Muscle of back (tissue), 11 donors: ENCODE measurements around the gene ZNF574. TPM values are rescaled to one million over a fixed set of nuclear protein-coding genes. Genes with fewer than 3 reads are reported as not detected.
A peak's percentile ranks its signal among the peaks of the same experiment; 100 is the strongest.
"Not testable (repeated sequence)": the region's sequence is repeated elsewhere in the genome, so short reads cannot be mapped to it uniquely, and the experiment has no call there.

ENCODE experiments used
- DNase-seq, 3 donors: peaks; one replicate each; pipeline versions ENCODE4 v3.0.0 to v3.0.0-alpha.2; 2013
- polyA plus RNA-seq, 10 donors: library from polyadenylated mRNA; unstranded; fragments of 120-200 nt; gene quantifications; one replicate each; pipeline ENCODE4 v1.2.1, GENCODE V29; 2013; ENCODE audit not compliant: insufficient read length in 10 of 10

ZNF574 gene
- polyA plus RNA-seq, 10 donors: 7.5 to 14.1 (median 9.5) TPM

DNA sequence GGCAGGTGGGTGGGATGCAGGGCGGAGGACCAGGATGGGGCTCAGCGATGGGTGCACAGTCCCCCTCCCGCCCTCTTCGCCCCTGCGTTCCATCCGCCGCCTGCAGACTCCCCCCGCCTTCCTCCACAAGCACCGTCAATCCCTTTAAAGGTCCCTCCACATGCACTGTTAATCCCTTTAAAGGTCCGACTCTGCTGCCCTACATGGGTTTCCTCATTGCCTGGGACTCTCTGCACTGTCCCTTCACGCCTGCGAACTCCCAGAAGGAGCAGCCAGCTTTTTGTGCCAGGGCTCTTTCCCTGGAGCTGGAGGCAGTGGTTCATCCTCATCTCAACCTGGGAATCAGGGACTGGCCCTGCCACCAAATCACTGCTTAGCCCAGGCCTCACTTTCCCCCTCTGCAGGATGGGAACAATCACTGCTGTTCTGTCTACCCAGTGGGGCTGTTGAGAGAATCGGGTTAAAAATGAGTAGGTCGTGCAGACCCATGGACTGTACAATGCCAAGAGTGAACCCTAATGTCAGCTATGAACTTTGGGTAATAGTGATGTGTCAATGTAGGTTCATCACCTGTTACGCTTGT is 20.4 kb downstream of the ZNF574 start:
- no peak for DNase-seq

DNA sequence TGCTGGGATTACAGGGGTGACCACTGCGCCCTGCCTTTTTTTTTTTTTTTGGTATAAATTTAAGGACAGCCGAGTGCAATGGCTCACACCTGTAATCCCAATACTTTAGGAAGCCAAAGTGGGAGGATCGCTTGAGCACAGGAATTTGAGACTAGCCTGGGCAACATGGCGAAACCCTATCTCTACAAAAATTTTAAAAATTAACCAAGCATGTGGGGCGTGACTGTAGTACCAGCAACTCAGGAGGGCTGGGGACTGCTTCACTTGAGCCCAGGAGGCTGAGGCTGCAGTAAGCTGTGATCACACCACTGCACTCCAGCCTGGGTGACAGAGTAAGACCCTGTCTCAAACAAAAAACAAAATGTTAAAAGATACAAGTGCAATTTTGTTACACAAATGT is 21.5 kb downstream of the ZNF574 start:
- no peak for DNase-seq

DNA sequence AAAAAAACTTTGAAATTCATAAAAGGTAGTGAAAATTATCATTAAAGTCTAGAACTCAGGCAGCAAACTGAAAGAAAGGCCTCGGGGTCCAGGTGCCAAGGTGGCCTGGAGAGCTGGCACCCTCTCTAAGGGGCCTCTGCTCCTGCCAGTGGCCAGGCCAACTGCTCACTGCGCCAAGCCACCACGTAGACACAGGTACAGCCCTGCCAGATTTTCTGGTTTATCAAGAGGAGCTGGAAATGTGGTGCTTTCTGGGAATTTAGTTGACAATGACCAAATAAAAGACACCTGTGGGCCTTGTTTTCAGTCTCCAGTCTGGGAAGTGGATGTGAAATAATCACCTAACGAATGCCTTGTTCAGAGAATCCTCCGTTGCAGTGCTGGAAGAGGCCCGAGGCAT is 22.8 kb downstream of the ZNF574 start:
- DNase-seq: no peak

DNA sequence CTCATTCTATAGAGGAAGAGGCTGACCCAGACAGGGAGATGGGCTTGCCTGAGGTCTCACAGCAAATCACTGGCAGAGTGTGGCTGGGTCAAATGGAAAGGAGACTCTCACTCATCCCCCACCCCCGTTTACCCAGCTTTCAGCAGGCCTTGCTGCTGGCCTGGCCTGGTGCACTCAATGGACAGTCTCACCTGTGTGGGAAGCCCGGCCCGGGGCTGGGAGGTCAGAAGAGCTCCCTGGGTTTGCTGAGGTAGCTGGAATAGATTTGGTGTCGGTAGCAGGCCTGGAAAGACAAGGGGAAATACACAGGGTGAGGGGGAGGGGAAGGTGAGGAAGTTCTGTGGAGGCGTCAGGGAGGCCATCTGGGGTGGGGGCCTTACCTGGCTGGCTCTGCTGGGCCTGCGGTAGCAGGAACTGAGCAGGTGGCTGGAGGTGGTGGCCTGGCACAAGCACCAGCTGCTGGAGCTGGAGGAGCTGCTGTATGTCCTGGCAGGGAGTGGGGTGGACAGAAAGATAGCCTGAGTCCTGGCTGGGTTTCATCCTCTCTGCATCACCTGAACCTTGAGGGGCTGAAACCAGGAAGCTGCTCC is 23.5 kb downstream of the ZNF574 start:
- no peak for DNase-seq

DNA sequence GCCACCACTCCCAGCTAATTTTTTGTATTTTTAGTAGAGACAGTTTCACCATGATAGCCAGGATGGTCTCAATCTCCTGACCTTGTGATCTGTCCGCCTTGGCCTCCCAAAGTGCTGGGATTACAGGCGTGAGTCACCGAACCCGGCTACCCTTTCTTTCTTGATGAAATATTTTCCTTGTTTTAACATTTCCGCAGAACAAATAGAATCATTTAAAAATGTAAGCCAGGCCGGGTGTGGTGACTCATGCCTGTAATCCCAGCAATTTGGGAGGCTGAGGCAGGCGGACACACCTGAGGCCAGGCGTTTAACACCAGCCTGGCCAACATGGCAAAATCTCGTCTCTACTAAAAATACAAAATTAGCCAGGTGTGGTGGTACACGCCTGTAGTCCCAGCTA is 24.3 kb downstream of the ZNF574 start:
- not testable (repeated sequence) for DNase-seq

DNA sequence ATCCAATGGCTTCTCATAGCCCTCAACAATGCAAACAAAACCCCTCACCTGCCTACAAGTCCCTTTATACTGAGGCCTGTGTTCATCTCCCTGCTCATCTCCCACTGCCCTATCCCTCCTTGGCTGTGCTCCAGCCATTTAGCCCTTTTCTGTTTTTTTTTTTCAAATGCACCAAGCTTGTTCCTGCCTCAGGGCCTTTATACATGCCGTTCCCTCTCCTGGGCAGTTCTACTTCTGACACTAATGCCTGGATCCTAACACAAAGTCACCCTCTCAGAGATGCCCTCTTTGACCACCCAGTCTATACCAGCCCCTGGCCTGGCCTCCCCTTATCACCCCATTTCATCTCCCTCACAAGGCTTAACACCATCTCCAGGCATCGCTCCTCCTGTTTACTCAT is 26.9 kb downstream of the ZNF574 start:
- DNase-seq: no peak

DNA sequence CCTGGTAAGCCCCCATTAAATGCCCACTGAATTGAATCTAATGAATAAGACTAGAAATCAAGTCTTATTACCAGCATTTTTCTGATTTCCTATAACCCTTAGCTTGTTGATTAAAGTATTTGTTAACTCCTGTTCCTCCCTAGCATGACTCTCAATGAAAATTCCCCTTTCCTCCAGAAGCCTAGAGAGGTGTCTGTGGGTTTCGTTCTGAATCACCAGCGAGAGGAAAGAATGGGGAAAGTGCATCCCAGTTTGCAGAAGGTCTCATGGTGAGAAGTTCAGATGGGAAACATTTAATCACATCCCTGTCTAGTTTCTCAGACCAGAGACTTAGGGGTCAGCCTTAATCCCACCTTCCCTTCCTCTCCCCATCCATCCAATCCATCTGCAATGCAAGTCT is 29.4 kb downstream of the ZNF574 start:
- DNase-seq: no peak

DNA sequence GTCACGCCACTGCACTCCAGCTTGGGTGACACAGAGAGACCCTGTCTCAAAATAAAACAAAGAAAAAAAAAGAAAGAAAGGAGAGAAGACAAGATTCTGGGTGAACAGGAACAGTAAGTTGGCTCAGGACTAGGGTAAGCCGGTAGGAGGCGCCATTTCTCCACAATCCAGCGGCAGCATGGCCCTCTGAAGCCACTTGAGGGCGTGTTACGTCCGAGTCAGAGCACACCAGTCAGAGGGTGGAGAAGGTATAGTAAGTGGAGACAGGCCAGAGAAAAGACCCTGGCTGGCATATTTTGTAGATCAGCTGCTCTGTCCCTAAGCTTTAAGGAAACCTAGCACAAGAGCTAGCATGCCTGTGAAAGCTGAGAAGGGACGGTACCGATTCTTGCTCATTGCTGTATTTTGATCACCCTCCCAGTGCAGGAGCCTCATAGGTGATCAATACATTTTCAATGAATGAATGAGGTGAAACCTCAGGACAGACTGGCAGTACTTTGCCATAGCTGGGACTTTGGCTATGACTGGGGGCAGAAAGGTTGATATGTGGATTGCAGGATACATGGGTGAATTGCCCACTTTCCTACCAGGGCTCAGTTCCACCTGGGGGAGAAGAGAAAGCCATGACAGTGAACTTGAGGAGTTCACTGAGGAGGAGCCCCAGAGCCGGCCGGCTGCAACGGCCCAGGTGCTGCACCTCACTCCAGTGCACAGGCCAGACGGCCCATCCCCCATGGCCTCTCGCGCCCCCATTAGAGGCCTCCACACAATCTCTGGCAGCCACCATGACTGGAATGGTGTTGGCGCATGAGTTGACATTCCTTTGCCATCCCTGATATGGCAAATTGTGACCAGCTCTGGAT is 32.8 kb downstream of the ZNF574 start:
- peak; percentile 77 to 80 (median 79) for DNase-seq

DNA sequence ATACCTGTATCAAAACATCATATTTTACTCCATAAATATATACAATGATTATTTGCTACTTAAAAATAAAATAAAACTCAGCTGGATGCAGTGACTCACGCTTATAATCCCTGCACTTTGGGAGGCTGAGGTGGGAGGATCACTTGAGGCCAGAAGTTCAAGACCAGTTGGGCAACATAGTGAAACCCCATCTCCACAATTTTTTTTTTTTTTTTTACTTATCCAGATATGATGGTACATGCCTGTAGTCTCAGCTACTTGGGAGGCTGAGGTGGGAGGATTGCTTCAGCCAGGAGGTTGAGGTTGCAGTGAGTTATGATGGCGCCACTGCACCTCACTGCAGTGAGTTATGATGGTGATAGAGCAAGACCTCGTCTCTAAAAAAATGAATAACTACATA is 33.9 kb downstream of the ZNF574 start:
- no peak for DNase-seq

DNA sequence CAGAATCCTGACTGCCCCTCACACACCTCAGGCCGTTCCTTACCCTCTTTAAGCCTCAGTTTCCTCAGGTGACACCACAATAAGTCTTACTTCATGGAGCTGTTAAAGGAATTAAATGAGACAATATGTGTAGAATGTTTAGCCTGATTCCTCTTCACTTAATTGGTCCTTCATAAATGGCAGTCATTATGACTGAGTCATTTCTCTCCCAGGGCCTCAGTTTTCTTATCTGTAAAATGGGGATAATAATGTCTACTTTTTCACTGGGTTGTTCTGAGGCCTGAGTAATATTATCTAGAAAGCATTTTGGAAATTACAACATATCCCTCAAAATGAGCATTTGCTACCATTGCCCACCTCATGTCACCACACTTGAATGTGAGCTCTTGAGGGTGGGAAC is 34.7 kb downstream of the ZNF574 start:
- DNase-seq: no peak

DNA sequence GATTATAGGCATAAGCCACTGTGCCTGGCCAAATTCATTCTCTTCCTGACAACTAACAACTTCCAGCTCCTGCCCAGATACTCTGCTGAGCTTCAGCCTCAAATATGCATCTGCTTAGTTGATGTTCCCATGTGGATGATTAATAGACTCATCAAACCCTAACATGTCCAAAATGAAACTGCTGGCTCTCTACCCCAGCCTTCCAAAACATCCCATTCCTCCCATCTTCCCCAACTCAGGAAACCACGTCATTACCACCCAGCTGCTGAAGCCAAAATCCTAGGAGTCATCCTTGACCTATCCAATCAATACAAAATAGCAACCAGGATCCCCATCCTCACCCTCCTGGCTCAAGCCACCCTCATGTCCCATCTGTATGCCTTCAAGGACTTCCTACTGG is 35.4 kb downstream of the ZNF574 start:
- peak in 1 of 3 donors; percentile 84 for DNase-seq

DNA sequence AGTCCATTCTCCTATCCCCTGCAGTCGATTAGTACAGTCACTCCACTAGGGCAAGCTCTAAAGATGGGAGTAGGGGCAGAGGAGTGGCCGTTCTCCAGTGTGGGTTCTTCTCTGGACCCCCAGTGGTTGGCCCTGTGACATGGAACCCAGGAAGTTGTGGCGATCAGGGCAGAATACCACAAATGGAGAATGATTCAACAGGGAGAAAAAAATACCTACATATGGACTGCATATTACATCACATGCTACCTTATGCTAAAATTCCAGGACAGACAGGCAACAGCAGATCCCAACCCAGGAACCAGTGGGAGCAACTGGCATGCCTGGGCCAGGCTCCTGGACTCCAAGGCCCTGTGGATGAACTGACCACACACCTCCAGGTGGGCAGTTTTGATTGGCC is 35.8 kb downstream of the ZNF574 start:
- peak in 1 of 3 donors; percentile 50 for DNase-seq

DNA sequence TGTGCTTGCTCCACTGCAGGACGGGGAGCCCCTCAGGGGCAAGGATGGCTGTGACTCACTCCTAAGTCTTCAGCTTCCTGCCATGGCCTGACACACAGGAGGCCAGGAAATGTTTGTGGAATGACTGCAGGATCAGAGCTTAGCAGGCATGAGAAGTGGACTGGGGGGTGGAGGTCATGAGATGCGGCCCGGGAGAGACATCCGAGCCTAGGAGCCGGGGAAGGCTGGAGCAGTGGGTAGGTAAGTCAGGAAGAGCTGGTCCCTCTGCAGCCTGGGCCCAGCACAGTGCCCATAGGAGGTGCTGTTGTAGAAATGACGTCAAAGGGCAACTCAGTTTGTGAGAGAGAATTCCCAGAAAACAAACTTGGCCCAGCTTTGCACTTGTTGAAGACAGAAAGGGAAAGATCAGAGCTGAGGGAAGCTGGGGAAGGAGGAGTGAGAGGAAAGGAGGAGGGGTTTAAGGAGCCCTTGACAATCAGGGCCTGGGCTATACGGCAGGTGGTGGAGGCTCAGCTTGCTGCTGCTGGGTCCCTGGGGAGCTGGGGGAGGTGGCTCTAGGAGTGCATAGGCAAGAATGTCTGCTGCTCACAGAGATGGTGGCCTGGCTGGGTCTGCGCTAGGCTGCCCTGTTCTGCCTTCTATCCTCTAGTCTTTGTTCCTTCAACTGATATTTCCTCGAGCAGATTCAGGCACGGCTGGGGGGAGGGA is 37.8 kb downstream of the ZNF574 start:
- peak in 1 of 3 donors; percentile 92 for DNase-seq

DNA sequence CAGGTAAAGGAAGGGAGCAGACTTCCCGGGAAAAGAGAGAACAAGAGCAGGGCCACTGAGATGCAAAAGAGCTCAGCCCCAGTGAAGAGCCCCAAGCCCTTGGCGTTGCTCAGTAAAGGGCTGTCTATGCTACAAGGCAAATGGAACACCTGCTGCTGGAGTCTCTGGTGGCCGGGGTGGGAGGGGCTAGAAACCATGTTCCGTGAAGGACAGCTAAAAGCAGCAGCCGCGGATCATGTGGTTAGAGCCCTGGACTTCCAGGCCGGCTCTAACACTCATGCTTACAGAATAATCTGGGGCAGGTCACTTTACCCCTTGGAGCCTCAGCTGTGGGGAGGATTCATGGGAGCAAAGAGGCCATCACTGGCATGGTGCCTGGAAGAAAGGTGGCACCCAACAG is 38.4 kb downstream of the ZNF574 start:
- no peak for DNase-seq

DNA sequence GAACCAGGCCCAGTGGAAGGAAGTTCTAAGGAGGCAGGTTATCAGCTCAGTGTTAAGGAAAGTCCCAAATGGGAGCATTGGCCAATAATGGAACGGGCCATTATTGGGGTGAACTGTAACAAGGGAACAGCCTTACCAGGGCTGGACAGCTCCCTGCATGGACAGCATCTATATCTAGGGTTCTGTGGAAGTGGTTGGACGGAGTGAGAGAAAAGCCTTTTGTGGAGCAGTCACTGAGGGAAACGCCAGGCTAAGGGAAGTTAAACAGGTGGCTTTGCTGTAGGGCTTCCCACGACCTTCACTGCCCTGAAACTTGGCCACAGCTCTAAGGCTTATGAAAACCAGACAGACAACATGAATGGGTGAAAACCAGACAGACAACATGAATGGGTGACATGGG is 39.3 kb downstream of the ZNF574 start:
- no peak for DNase-seq

DNA sequence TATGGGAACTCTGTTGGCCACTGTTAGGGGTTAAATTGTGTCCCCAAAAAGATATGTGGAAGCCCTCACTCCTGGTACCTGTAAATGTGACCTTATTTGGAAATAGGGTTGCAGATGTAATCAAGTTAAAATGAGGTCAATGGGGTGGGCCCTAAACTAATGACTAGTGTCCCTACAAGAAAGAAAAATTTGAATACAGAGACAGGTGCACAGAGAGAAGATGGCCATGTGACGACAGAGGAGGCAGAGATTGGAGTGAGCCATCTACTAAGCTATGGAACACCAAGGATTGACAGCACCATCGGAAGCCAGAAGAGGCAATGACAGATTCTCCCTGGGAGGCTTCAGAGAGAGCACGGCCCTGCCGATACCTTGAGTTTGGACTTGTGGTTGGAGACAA is 39.7 kb downstream of the ZNF574 start:
- no peak for DNase-seq

DNA sequence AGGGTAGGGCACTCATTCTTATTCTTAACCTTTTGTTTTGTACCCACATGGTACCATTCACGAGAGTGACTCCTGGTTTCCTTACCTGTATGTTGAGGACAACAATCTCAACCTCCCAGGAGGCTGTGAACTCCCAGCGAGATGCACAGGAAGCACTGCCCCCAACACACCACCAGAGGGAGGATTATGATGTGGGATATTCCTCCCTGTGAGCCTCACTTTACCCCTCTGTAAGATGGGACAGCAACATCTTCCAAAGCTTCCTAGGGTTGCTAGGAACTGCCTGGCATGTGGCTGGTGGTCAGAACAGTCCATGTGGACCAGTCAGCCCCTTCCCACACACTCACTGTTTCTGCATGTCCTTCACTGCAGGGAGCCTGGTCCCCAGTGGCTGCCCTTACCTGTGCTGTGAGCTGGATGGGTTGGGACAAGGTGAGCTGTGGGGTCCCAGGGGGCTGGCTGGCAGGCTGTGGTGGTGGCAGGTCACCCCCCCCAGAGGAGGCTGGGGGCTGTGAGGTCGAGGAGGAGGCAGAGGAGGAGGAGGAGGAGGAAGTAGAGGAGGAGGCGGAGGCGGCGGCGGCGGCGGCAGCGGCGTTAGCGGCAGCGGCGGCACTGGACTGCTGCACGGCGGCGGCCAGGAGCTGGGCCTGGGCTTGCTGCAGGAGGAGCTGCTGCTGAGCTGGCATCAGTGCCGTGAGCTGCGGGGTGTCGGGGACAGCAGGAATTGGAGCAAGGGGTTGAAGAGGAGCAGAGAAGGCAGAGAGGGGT is 40.5 kb downstream of the ZNF574 start:
- DNase-seq: no peak

DNA sequence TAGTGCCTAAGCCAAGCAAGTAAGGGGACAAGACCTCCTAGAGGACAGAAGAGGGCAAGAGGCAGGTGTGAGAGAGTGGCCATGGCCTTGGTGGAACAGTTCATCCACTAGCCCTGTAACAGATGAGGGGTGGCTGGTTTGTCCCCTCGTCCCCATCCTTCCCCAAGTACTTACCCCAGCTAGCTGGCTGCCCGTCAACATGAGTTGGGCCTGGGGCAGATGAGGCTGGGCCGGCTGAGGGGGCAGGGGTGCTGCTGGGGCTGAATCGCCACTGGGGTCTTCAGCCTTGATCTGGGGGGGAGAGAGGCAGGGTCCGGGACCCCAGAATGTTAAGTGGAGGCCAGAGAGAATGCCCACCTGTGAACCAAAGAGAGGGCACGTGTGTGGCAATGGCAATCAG is 41.1 kb downstream of the ZNF574 start:
- no peak for DNase-seq

DNA sequence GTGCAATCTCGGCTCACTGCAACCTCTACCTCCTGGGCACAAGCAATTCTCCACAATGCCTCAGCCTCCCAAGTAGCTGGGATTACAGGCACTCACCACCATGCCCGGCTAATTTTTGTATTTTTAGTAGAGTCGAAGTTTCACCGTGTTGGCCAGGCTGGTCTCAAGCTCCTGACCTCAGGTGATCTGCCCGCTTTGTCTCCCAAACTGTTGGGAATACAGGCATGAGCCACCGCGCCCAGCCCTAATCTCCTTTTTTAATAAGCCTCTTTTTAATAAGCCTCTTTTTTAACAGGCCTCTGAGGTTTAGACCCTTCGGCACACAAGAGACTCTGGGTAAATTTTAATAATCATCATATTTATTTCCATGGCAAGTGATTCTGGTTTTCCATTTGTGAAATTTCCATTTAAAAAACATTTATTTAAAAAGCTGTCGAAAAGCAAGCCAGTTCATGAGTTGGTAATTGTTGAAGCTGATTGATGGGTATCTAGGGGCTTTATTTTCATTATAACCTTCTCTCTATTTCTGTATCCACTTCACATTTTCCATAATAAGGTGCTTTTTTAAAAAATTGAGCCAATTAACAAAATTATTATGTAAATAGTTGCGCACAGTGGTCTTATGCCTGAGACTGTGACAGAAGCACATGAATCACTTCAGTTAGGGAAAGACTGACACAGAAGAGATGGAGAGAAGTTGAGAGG is 44.5 kb downstream of the ZNF574 start:
- no peak for DNase-seq

DNA sequence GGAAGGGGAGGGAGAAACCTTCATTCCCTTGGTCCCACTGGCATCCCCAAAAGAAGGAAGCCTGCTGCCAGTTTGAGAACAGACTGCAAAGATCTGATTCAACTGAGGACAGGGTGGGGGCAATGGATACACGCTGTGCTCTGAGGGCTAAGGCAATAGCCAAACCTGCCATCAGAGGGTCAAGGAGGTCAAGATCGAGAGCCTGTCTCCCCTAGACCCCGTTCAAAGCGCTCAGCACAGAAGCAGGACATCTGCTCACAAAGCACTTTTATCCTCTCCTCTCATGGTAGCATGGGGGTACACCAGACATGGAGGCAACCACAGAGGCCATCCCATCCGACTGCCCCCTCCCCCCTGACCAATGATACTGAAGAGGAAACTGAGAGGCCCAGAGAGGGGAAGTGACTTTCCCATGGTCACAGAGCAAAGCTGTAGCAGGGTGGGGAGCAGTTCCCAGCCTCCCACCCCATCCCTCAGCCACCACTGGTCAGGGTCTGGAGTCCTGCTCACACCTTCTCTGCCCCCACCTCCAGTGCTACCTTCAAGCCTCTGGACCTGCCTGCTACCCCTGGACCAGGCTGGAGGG is 45.2 kb downstream of the ZNF574 start:
- DNase-seq: no peak

DNA sequence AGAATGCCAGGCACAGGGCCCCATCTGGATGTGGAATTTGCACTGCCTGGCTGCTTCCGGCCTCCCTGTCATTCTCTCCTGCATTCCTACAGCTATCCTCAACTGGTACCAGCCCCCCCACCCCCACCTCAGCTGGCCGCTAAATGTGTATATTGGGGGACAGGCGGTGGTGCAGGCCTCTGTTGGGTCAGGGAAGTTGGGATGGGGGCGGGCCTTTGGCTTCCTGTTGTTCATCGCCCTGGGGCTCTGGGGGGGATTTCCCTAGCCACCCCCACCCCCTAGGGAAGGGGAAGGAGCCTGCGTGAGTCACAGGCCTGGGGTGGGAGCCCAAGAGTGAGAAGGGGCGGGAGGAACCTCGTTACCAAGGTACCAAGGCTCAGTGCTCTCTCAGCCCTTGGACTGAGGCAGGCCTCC is 45.7 kb downstream of the ZNF574 start:
- peak in 2 of 3 donors; percentile 26 to 83 for DNase-seq
